Fibroblast of mammary gland (primary cell): ENCODE measurements around the gene ADAM10.
A peak's percentile ranks its signal among the peaks of the same experiment; 100 is the strongest.
"Not testable (repeated sequence)": the region's sequence is repeated elsewhere in the genome, so short reads cannot be mapped to it uniquely, and the experiment has no call there.

ENCODE experiments used
- DNase-seq: peaks from one replicate; pipeline ENCODE4 v3.0.0-alpha.2; 2010; ENCODE audit warnings: low read depth
- H3K4me3 ChIP-seq: 2 replicates; pipeline ENCODE4 v1.5.1; 2011; ENCODE audit warnings: low read depth, mild to moderate bottlenecking, low read length, moderate library complexity; ENCODE audit not compliant: control insufficient read depth
- TF ChIP-seq, protein P1 (sequence below): conservative IDR thresholded peaks from 2 replicates; pipeline ENCODE4 v1.5.1; 2011; ENCODE audit warnings: low read depth, low read length, inconsistent platforms; ENCODE audit not compliant: control insufficient read depth, insufficient read depth

The ADAM10 gene

DNA sequence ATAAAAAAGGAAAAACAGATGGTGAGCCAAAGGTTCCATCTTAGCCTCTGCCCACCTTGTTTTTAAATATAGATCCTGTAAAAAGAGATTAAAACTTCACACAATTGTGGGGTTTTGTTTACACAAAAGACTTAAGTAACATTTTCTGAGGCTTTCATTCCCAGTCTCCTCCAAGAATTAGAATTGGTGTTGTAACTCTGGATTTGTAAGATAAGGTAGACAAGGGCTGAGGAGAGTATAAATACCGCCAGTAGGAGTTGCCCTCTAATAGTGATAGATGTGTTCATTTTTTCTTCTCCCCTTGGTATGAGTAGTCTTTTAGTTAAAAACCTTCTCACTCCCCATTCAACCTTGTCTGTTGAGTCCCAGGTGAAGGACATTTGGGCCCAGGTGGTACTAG, 30.0 kb upstream of the ADAM10 start:
- H3K4me3 ChIP-seq: no peak overlapping the region
- no peak for DNase-seq
- TF ChIP-seq, protein P1, sequence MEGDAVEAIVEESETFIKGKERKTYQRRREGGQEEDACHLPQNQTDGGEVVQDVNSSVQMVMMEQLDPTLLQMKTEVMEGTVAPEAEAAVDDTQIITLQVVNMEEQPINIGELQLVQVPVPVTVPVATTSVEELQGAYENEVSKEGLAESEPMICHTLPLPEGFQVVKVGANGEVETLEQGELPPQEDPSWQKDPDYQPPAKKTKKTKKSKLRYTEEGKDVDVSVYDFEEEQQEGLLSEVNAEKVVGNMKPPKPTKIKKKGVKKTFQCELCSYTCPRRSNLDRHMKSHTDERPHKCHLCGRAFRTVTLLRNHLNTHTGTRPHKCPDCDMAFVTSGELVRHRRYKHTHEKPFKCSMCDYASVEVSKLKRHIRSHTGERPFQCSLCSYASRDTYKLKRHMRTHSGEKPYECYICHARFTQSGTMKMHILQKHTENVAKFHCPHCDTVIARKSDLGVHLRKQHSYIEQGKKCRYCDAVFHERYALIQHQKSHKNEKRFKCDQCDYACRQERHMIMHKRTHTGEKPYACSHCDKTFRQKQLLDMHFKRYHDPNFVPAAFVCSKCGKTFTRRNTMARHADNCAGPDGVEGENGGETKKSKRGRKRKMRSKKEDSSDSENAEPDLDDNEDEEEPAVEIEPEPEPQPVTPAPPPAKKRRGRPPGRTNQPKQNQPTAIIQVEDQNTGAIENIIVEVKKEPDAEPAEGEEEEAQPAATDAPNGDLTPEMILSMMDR: no peak

DNA sequence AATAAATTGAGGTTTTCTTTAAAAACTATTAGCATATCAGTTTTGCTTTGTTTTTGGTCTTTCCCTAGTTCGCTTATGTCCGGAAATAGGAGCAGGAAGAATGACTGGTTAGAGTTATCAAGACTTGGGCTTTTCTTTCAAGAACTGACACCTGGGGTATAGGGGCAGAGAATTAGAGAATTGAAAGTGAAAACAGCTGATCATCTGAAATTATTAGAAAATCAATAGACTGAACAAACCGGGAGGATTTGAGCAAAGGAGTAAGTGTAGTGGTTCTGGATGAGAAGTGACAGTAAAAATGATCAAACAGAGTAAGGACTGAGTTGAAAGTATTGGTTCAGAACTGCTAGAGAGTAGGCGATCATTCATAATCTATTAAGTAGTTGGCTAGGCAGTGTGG, 27.6 kb upstream of the ADAM10 start:
- TF ChIP-seq, protein P1: no peak
- H3K4me3 ChIP-seq: no peak overlapping the region
- DNase-seq: no peak

DNA sequence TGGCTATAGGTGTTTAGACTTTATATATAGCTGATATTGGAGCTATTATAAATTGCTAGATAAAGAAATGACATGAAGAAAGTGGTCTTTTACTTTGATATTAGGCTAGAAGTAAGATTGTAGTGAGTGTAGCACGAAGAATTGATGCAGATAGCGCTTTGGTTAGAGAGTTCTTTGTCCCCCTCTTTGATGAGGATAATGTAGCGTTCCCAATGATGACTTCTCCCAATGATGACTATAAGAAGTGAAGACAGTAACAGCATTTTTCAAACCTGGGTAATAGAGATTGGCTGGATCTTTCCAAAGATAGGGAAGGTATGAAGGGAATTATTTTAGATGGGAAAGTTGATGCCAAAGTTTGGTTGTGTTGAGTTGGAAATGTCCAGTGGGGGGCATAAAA, 25.9 kb upstream of the ADAM10 start:
- no peak for DNase-seq
- H3K4me3 ChIP-seq: no peak overlapping the region
- TF ChIP-seq, protein P1: no peak

DNA sequence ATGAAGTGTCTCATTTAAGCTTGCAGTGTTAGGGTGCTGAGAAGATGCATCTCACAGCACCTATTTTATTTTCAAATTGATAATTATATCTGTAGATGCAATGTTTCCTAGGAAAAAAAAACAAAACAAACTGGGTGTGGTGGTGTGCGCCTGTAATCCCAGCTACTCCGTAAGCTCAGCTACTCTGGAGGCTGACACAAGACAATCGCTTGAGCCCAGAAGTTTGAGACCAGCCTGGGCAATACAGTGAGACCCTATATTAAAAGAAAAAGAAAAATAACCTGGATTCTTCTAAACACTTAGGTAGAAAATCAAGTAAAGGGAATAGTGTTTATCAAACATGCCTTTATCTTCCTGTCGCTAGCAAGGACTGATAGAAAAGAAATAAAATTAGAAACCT, 23.5 kb upstream of the ADAM10 start:
- peak; percentile 15 for DNase-seq
- H3K4me3 ChIP-seq: peak overlapping the region; percentile 90
- TF ChIP-seq, protein P1: no peak

DNA sequence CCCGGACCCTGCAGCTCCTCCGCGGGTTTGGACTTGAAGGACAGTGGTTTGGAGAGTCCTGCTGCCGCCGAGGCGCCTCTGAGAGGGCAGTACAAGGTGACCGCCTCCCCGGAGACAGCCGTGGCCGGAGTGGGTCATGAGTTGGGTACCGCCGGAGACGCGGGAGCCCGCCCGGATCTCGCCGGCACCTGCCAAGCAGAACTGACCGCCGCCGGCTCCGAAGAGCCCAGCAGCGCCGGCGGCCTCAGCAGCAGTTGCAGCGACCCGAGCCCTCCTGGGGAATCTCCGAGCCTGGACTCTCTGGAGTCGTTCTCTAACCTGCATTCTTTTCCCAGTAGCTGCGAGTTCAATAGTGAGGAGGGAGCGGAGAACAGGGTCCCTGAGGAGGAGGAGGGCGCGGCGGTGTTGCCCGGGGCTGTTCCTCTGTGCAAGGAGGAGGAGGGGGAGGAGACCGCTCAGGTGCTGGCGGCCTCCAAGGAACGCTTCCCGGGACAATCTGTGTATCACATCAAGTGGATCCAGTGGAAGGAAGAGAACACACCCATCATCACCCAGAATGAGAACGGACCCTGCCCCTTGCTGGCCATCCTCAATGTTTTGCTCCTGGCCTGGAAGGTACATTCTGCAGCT, 22.2 kb upstream of the ADAM10 start:
- DNase-seq: no peak
- TF ChIP-seq, protein P1: no peak
- H3K4me3 ChIP-seq: peak overlapping the region; percentile 90

DNA sequence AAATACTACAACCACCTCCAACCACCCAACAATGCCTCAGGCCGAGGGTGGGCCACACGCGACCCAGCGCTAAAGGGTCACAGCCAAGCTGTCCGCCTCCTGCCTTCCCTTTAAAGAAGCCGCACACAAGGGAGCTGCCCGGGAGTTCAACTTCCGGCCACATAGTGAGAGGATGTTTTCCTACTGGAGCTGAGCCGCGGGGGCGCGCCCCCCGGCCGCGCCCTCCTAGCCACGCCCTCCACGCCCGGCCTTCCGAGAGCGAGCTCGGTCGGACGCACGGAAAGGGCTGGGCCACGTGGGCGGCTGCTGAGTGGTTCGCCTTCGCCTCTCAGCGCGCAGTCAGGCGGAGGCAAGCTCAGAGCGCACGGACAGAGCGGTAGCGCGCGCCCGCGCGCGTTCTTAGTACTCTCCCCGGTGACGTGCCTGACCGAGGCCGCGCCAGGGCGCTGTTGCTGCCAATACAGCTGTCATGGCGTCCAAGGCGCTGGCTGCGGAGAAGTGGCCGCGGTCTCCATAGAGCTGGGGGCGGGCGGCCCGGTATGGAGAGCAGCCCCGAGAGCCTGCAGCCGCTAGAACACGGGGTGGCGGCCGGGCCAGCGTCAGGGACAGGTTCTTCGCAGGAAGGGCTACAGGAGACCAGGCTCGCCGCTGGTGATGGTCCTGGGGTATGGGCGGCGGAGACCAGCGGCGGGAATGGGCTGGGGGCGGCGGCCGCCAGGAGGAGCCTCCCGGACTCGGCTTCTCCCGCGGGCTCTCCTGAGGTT, 21.5 kb upstream of the ADAM10 start, which contains the start of gene MINDY2:
Gene MINDY2, plus strand, starts transcription at position 446 of the 764 bp plus-strand sequence. Its CDS starts 94 bp downstream, at position 540.
- peak; percentile 98 for DNase-seq
- H3K4me3 ChIP-seq: peak within 1 kb of the TSS; percentile 90
- TF ChIP-seq, protein P1: no peak

DNA sequence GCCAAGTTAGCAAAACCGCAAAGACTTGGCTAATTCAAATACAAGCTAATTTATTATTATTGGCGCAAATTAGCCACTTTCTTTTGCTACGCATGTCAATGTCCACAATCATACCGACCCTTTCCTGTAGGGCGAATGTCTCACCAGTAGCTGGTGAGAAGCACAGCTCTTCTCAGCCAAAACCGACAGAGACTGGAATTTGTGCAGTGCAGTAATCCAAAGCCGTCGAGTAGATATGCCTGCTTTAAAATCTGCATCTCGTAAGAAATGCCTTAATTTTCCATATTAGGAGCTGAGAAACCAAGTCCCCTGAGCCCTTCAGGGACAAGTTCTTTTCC, 21.0 kb upstream of the ADAM10 start:
- TF ChIP-seq, protein P1: peak; percentile 19
- peak; percentile 84 for DNase-seq
- peak overlapping the region; percentile 63 for H3K4me3 ChIP-seq

DNA sequence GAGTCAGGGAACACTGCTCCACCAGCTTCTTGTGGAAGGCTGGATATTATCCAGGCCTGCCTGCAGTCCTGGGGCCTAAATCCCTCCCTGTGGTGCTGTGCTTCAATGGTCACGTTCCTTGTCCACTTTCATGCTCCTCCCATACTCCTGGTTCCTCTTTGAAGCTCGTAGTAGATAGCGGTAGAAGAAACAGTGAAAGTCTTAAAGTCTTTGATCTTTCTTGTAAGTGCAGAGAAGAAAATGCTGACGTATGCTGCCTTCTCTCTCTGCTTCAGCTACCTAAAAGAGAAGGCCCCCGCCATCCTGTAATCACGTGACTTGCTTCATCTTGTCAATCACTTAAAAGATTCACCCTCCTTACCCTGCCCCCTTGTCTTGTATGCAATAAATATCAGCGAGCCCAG, 19.1 kb upstream of the ADAM10 start:
- DNase-seq, H3K4me3 ChIP-seq: not testable (repeated sequence)
